ENCODE data around the gene SLC17A5. TPM values are rescaled to one million over a fixed set of nuclear protein-coding genes. Genes with fewer than 3 reads are reported as not detected.

Gene SLC17A5
- total RNA-seq, 2 experiments from 2014 or later, result 7.4 to 9.6 TPM

- Histone ChIP-seq H3K36me3 (ENCODE audit: insufficient read depth, low read length) (no peaks in the 10 kb centered on the region), H3K4me1 (ENCODE audit: insufficient read depth, low read length, poor library complexity, severe bottlenecking) (peaks cover 19% of the 10 kb centered on the region), H3K79me2 (ENCODE audit: insufficient read depth, low read depth, low read length) (peaks cover 27% of the 10 kb centered on the region; the same call in 1 of the 2 replicates), H3K4me2 (ENCODE audit: low read length) (peak overlapping the region; percentile 100), H4K20me1 (ENCODE audit: insufficient read depth, low read length) (no peaks in the 10 kb centered on the region), H2AFZ (ENCODE audit: low read length) (peak overlapping the region; percentile 90; the same call in 1 of the 2 replicates), H3K27ac (ENCODE audit: low read depth, low read length, poor library complexity, severe bottlenecking) (no peak overlapping the region), H3K9me3 (ENCODE audit: low read length) (no peaks in the 10 kb centered on the region), H3K9me2 (ENCODE audit: insufficient read depth, low read length) (no peaks in the 10 kb centered on the region), H3K4me3 (ENCODE audit: low read depth, low read length, poor library complexity, severe bottlenecking) (peak overlapping the region; percentile 96)
- no TSS peak for BruUV-seq (replicated peaks)
- ChIA-PET POLR2A (interaction anchor here (3.4 kb wide), 1 partner anchor 133 kb away, joined by 27 read pairs; the partner anchor contains the start of gene EEF1A1), CTCF (ENCODE audit: unreplicated experiment) (no interaction called here)
- intact Hi-C loops (cut with micrococcal nuclease; ENCODE audit: unreplicated experiment), result loop anchor here (10.0 kb wide), 1 partner anchor 1959 kb away; no protein-coding TSS in a partner anchor
- DNase-seq (ENCODE audit: low spot score), result no peak
- no peak for TF ChIP-seq CTCF (conservative IDR thresholded peaks at IDR 0.05; ENCODE audit: low read length)
Measured at GRCh38 chr6:73655341-73655917, 1.6 kb upstream of the SLC17A5 start.

- ChIA-PET POLR2A (interaction anchor here (0.6 to 3.4 kb wide), 14 partner anchors 9 to 191 kb away, joined by 3 to 27 read pairs (median 4); partner anchors contain the start of genes EEF1A1 and MTO1), CTCF (ENCODE audit: unreplicated experiment) (interaction anchor here (1.0 kb wide), 1 partner anchor 66 kb away, joined by 3 read pairs; no protein-coding TSS in a partner anchor)
- Histone ChIP-seq H4K20me1 (ENCODE audit: insufficient read depth, low read length) (no peaks in the 10 kb centered on the region), H3K27ac (ENCODE audit: low read depth, low read length, poor library complexity, severe bottlenecking) (peak overlapping the region; percentile 83), H2AFZ (ENCODE audit: low read length) (peak overlapping the region; percentile 38; the same call in 1 of the 2 replicates), H3K9me2 (ENCODE audit: insufficient read depth, low read length) (no peaks in the 10 kb centered on the region), H3K9me3 (ENCODE audit: low read length) (no peaks in the 10 kb centered on the region), H3K36me3 (ENCODE audit: insufficient read depth, low read length) (no peaks in the 10 kb centered on the region), H3K4me3 (ENCODE audit: low read depth, low read length, poor library complexity, severe bottlenecking) (peak overlapping the region; percentile 96), H3K79me2 (ENCODE audit: insufficient read depth, low read depth, low read length) (peaks cover 27% of the 10 kb centered on the region; the same call in 1 of the 2 replicates), H3K4me1 (ENCODE audit: insufficient read depth, low read length, poor library complexity, severe bottlenecking) (peaks cover 19% of the 10 kb centered on the region), H3K4me2 (ENCODE audit: low read length) (peak overlapping the region; percentile 100)
- TF ChIP-seq CTCF (conservative IDR thresholded peaks at IDR 0.05; ENCODE audit: low read length) (peak; percentile 84), EZH2phosphoT487 (IDR thresholded peaks at IDR 0.05; ENCODE audit: borderline replicate concordance, low read depth, low read length) (no peak)
- DNase-seq (ENCODE audit: low spot score), result peak; percentile 86
- no TSS peak for BruUV-seq (replicated peaks)
- intact Hi-C loops (cut with micrococcal nuclease; ENCODE audit: unreplicated experiment), result loop anchor here (5.0 to 10.0 kb wide), 4 partner anchors 66 to 1962 kb away; partner anchors contain the start of gene KCNQ5
Measured at GRCh38 chr6:73652637-73653570, 888 bp downstream of the SLC17A5 start.
